Ovary (tissue), 9 donors: ENCODE data around the gene VMP1. TPM values are rescaled to one million over a fixed set of nuclear protein-coding genes. Genes with fewer than 3 reads are reported as not detected.
A peak's percentile ranks its signal among the peaks of the same experiment; 100 is the strongest.
"Not testable (repeated sequence)": the region's sequence is repeated elsewhere in the genome, so short reads cannot be mapped to it uniquely, and the experiment has no call there.

Experiments used
- DNase-seq, 5 donors: peaks; one replicate each; pipeline ENCODE4 v3.0.0-alpha.2; 2019 to 2020
- H3K27ac ChIP-seq, 2 donors: fragments of 200-600 bp; one replicate each; pipeline versions ENCODE4 v1.5.1 to v1.8.0; 2019 to 2022
- H3K27me3 ChIP-seq: fragments of 200-600 bp; one replicate; pipeline ENCODE4 v1.8.0; 2022
- H3K36me3 ChIP-seq: fragments of 200-600 bp; sonication (generic); one replicate; pipeline ENCODE4 v1.5.1; 2019
- H3K4me1 ChIP-seq: one replicate; pipeline ENCODE4 v1.8.1; 2013; ENCODE audit warnings: mild to moderate bottlenecking, moderate library complexity; ENCODE audit not compliant: insufficient read depth
- H3K4me3 ChIP-seq: fragments of 200-600 bp; sonication (generic); one replicate; pipeline ENCODE4 v1.5.1; 2017
- H3K9me3 ChIP-seq, 2 donors: fragments of 200-600 bp in 1 of 2; sonication (generic) in 1 of 2; one replicate each; pipeline versions ENCODE4 v1.5.1 to v1.8.1; 2013 to 2019; ENCODE audit warnings: mild to moderate bottlenecking in 1 of 2, moderate library complexity in 1 of 2
- CTCF ChIP-seq, 3 donors: fragments of 450-650 bp in 2 of 3; fragments of 200-600 bp in 1 of 3; IDR thresholded peaks; one replicate each; pipeline versions ENCODE4 v1.5.1 to v1.8.0; 2016 to 2022; ENCODE audit warnings: antibody characterized with exemption in 3 of 3, mild to moderate bottlenecking in 1 of 3
- EP300 ChIP-seq: sonication (generic); formaldehyde crosslinking; IDR thresholded peaks from one replicate; pipeline ENCODE4 v1.6.1; 2017; ENCODE audit warnings: antibody characterized with exemption
- POLR2A ChIP-seq: fragments of 450-650 bp; IDR thresholded peaks from one replicate; pipeline ENCODE4 v1.6.1; 2017; ENCODE audit warnings: antibody characterized with exemption, mild to moderate bottlenecking, moderate library complexity
- WGBS, 3 donors: extraction: QIAGEN DNeasy Blood & Tissue Kit in 1 of 3; methylation state at CpG; one replicate each; pipeline versions ENCODE4 v1.1.5 to v1.1.7; 2013 to 2017; 5-methylcytosine and 5-hydroxymethylcytosine counted together
- intact Hi-C, 4 donors: fragments of 100-400 bp; cut with DNase I; formaldehyde crosslinking; loops; one replicate each; pipeline versions ENCODE4 v1.11.0 to v1.15.1; 2022 to 2023
- polyA plus RNA-seq, 2 donors: library from polyadenylated mRNA; stranded (reverse); fragments of 200-250 nt in 1 of 2; fragments of 350-450 nt in 1 of 2; fragmentation: Illumina TruSeq in 1 of 2; extraction: RNeasy Lipid Tissue Mini Kit (QIAGEN cat#74804) in 1 of 2; gene quantifications; one replicate each; pipeline ENCODE4 v1.2.3, GENCODE V29; 2013 to 2014
- total RNA-seq, 7 donors: library from RNA; depleted of rRNA in 2 of 7; stranded (reverse); fragments of >200 nt in 2 of 7; fragmentation: NEBNext Ultra II Directional in 3 of 7; extraction: Animal tissue kit (Norgen Biotek cat#: 25700) in 3 of 7; gene quantifications; one replicate each; pipeline versions ENCODE4 v1.1.0 to v1.2.4, GENCODE V29; 2016 to 2023
- donor health status: DM: no; HTN: no; CAD: no; lungs with moderate emphysema.
- donor health status: DM: no; HTN: no; CAD: no.
- donor health status: Bipolar disorder and iron deficiency.
- donor health status: DM: yes; HTN: yes; CAD: no.
- donor health status: DM: no; HTN: no; CAD: no.
- donor health status: DM: yes; HTN: yes; CAD: no.

The VMP1 gene
- total and polyA plus RNA-seq, 9 donors = 63.5 to 667 (median 154) TPM

DNA sequence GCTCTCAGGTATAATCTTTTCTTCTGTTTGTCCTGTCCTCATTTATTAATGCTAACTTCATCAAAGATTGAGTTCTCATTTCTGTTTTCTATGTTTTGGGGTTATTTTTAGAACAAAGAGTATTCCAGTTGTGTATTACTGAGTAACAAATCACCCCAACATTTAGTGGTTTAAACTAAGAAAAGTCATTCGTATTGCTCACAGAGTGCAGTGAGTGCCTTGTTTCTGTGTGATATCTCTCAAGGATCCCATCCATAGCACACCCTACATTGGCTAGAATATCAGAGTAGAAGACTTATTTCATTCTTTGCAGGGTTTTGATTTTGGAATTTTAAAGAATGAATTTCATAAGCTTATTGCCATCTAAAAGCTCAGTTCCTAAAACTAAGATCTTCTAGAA lies 72.1 kb downstream of the VMP1 start:
- 68 to 88% (median 80%) methylated on average over 1 of the region's 1 CpG for WGBS, 3 donors
- intact Hi-C loops = no loop called here
- Histone ChIP-seq H3K9me3 (no peaks in the 10 kb centered on the region), H3K27ac (no peak overlapping the region), H3K27me3 (no peaks in the 10 kb centered on the region), H3K4me1 (peaks cover 3% of the 10 kb centered on the region), H3K4me3 (no peak overlapping the region), H3K36me3 (no peaks in the 10 kb centered on the region)
- no peak for DNase-seq
- TF ChIP-seq POLR2A (no peak), EP300 (no peak), CTCF (IDR thresholded peaks at IDR 0.05) (no peak)

- intact Hi-C loops, H3K4me3 ChIP-seq, H3K36me3 ChIP-seq, H3K27ac ChIP-seq, DNase-seq, H3K9me3 ChIP-seq, H3K27me3 ChIP-seq, H3K4me1 ChIP-seq: not testable (repeated sequence)
- WGBS, 3 donors = 95 to 98% (median 98%) methylated on average over 6 of the region's 6 CpGs
These were observed 73.1 kb downstream of the VMP1 start for GRCh38 chr17:59780548-59780947.

DNA sequence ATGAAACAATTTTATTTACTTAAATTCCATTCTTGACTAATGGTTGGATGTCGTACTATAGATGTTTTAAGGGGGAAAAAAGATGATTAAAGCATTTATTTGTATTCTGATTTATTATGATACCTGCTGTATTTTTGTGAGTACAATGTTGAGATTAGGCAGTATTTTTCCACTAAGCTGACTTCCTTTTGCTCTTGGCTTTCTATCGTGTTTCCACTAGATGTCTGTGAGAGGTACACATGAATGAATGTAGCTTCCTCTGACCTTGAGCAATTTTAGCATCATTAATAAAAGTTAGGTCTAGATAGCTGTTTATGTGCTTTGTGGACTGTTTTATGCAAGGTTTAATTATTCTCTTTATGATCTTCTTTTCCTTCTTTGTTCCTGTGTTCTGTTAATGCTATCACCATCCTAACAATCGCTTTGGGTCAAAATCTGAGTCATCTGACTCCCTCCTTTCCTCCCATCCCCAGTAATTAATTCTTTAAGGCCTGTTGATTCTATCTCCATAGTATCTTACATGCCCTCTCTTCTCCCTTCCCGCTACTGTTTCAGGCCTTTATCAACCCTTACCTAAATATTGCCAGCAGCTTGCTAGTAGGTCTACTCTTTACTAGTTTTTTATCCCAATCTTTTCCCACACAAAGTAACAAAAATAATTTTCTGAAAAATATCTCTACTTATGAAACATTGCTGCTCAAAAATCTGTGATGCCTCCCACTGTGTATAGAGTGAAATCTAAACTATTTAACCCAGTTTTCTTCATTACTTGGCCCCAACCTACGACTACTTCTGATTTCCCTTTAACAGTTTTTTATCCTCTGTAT lies 76.0 kb downstream of the VMP1 start:
- no peaks in the 10 kb centered on the region for H3K27me3 ChIP-seq
- TF ChIP-seq EP300 = no peak
- WGBS, 3 donors = 8 to 9% (median 9%) methylated on average over 5 of the region's 5 CpGs
- H3K4me3 ChIP-seq = no peak overlapping the region
- H3K27ac ChIP-seq = peak overlapping the region; percentile 9 to 76
- no peak for DNase-seq
- intact Hi-C loops = no loop called here
- no peaks in the 10 kb centered on the region for H3K9me3 ChIP-seq
- no peaks in the 10 kb centered on the region for H3K36me3 ChIP-seq
- H3K4me1 ChIP-seq = peaks cover 12% of the 10 kb centered on the region

GRCh38 chr17:59785091-59785799 lies 77.8 kb downstream of the VMP1 start:
- H3K27ac ChIP-seq = peak overlapping the region in 1 of 2 donors; percentile 76
- no peaks in the 10 kb centered on the region for H3K27me3 ChIP-seq
- no peak overlapping the region for H3K4me3 ChIP-seq
- WGBS, 3 donors = 75 to 80% (median 78%) methylated on average over 8 of the region's 8 CpGs
- H3K4me1 ChIP-seq = peaks cover 12% of the 10 kb centered on the region
- H3K36me3 ChIP-seq = no peaks in the 10 kb centered on the region
- DNase-seq = no peak
- no peaks in the 10 kb centered on the region for H3K9me3 ChIP-seq
- TF ChIP-seq POLR2A (no peak), CTCF (IDR thresholded peaks at IDR 0.05) (no peak), EP300 (no peak)
- intact Hi-C loops = no loop called here

- Histone ChIP-seq H3K4me3 (no peak overlapping the region), H3K27me3 (no peaks in the 10 kb centered on the region), H3K9me3 (no peaks in the 10 kb centered on the region), H3K4me1 (peaks cover 12% of the 10 kb centered on the region), H3K27ac (peak overlapping the region in 1 of 2 donors; percentile 76), H3K36me3 (no peaks in the 10 kb centered on the region)
- intact Hi-C loops = no loop called here
- 17 to 35% (median 31%) methylated on average over 2 of the region's 2 CpGs for WGBS, 3 donors
- no peak for DNase-seq
- no peak for TF ChIP-seq EP300
- no peak for TF ChIP-seq POLR2A
- TF ChIP-seq CTCF (IDR thresholded peaks at IDR 0.05) = no peak
These were observed 78.7 kb downstream of the VMP1 start for GRCh38 chr17:59786213-59786535.
